Measurements from ENCODE around the gene DNAJB13.
A peak's percentile ranks its signal among the peaks of the same experiment; 100 is the strongest.

Gene DNAJB13

GRCh38 chr11:73949246-73949645 lies 1.6 kb upstream of the DNAJB13 start:
- Histone ChIP-seq H3K79me2 (ENCODE audit: control insufficient read depth, insufficient read depth, low read length, poor library complexity) (no peaks in the 10 kb centered on the region), H3K18ac (ENCODE audit: low read length) (no peak overlapping the region), H2AFZ (ENCODE audit: insufficient read depth, low read length, poor library complexity) (no peak overlapping the region), H3K4ac (ENCODE audit: low read depth, low read length) (no peak overlapping the region), H3K4me3 (ENCODE audit: low read depth, low read length) (no peak overlapping the region), H4K8ac (ENCODE audit: low read depth, low read length) (no peak overlapping the region), H3K4me2 (ENCODE audit: low read length) (no peak overlapping the region), H3K23ac (ENCODE audit: low read length) (no peak overlapping the region), H3K27me3 (ENCODE audit: insufficient read depth, low read length) (no peaks in the 10 kb centered on the region), H3K4me1 (ENCODE audit: control insufficient read depth in 1 of 2, insufficient read depth in 2 of 2, low read length in 2 of 2) (no peaks in the 10 kb centered on the region), H2AK5ac (ENCODE audit: low read length) (no peak overlapping the region), H4K91ac (ENCODE audit: low read depth, low read length) (no peak overlapping the region), H3K36me3 (ENCODE audit: control insufficient read depth in 1 of 2, insufficient read depth in 2 of 2, low read length in 2 of 2) (peaks cover 3 to 8% of the 10 kb centered on the region in 2 experiments), H3K9me3 (ENCODE audit: insufficient read depth, low read depth, low read length) (peaks cover 8% of the 10 kb centered on the region), H3K79me1 (ENCODE audit: low read length) (no peaks in the 10 kb centered on the region), H4K12ac (ENCODE audit: low read depth, low read length) (no peak overlapping the region), H2BK5ac (ENCODE audit: low read depth, low read length, poor library complexity) (no peak overlapping the region), H2BK12ac (ENCODE audit: low read length) (no peak overlapping the region), H3K14ac (ENCODE audit: low read length) (no peak overlapping the region), H2BK120ac (ENCODE audit: insufficient read depth, low read length, poor library complexity) (no peak overlapping the region), H3K27ac (ENCODE audit: low read depth, low read length) (no peak overlapping the region), H3K9ac (ENCODE audit: low read length) (no peak overlapping the region)
- WGBS (ENCODE audit: extremely low coverage, insufficient coverage, insufficient read length): no CpG with 5 or more reads among the region's 4 CpGs
- DNase-seq: no peak

GRCh38 chr11:73949912-73950311 lies 914 bp upstream of the DNAJB13 start:
- no peaks in the 10 kb centered on the region for H3K27me3 ChIP-seq (ENCODE audit: insufficient read depth, low read length)
- no peaks in the 10 kb centered on the region for H3K79me2 ChIP-seq (ENCODE audit: control insufficient read depth, insufficient read depth, low read length, poor library complexity)
- no peak overlapping the region for H2AK5ac ChIP-seq (ENCODE audit: low read length)
- no peaks in the 10 kb centered on the region for H3K79me1 ChIP-seq (ENCODE audit: low read length)
- no peak overlapping the region for H4K12ac ChIP-seq (ENCODE audit: low read depth, low read length)
- H3K4ac ChIP-seq (ENCODE audit: low read depth, low read length): no peak overlapping the region
- H2BK5ac ChIP-seq (ENCODE audit: low read depth, low read length, poor library complexity): no peak overlapping the region
- peaks cover 3 to 8% of the 10 kb centered on the region in 2 experiments for H3K36me3 ChIP-seq (ENCODE audit: control insufficient read depth in 1 of 2, insufficient read depth in 2 of 2, low read length in 2 of 2)
- H3K4me2 ChIP-seq (ENCODE audit: low read length): no peak overlapping the region
- no peak overlapping the region for H3K18ac ChIP-seq (ENCODE audit: low read length)
- H3K23ac ChIP-seq (ENCODE audit: low read length): no peak overlapping the region
- no peaks in the 10 kb centered on the region for H3K4me1 ChIP-seq (ENCODE audit: control insufficient read depth in 1 of 2, insufficient read depth in 2 of 2, low read length in 2 of 2)
- peaks cover 7% of the 10 kb centered on the region for H3K9me3 ChIP-seq (ENCODE audit: insufficient read depth, low read depth, low read length)
- no peak for DNase-seq
- H3K27ac ChIP-seq (ENCODE audit: low read depth, low read length): no peak overlapping the region
- H2AFZ ChIP-seq (ENCODE audit: insufficient read depth, low read length, poor library complexity): no peak overlapping the region
- H3K4me3 ChIP-seq (ENCODE audit: low read depth, low read length): no peak overlapping the region
- no CpG with 5 or more reads among the region's 5 CpGs for WGBS (ENCODE audit: extremely low coverage, insufficient coverage, insufficient read length)
- H2BK120ac ChIP-seq (ENCODE audit: insufficient read depth, low read length, poor library complexity): no peak overlapping the region
- no peak overlapping the region for H3K9ac ChIP-seq (ENCODE audit: low read length)
- H4K8ac ChIP-seq (ENCODE audit: low read depth, low read length): no peak overlapping the region
- H4K91ac ChIP-seq (ENCODE audit: low read depth, low read length): no peak overlapping the region
- no peak overlapping the region for H2BK12ac ChIP-seq (ENCODE audit: low read length)
- H3K14ac ChIP-seq (ENCODE audit: low read length): no peak overlapping the region

DNA sequence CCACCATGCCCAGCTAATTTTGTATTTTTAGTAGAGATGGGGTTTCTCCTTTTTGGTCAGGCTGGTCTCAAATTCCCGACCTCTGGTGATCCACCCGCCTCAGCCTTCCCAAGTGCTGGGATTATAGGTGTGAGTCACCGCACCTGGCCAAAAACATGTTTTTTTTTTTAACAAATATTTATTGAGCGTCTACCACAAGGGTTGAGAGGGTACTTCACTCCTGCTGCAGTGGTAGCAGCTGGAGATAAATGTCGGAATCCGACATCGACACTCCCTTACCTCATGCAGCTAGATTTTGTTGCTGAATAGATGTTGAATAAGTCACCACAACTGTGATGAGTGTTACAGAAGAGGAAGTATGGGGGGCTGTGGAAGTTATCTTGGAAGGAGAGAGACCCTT lies 971 bp downstream of the DNAJB13 start:
- H3K18ac ChIP-seq (ENCODE audit: low read length): no peak overlapping the region
- no peaks in the 10 kb centered on the region for H3K27me3 ChIP-seq (ENCODE audit: insufficient read depth, low read length)
- H3K79me2 ChIP-seq (ENCODE audit: control insufficient read depth, insufficient read depth, low read length, poor library complexity): no peaks in the 10 kb centered on the region
- H3K4ac ChIP-seq (ENCODE audit: low read depth, low read length): no peak overlapping the region
- no peak overlapping the region for H2AK5ac ChIP-seq (ENCODE audit: low read length)
- H2BK12ac ChIP-seq (ENCODE audit: low read length): no peak overlapping the region
- H3K4me1 ChIP-seq (ENCODE audit: control insufficient read depth in 1 of 2, insufficient read depth in 2 of 2, low read length in 2 of 2): peaks cover 0 to 3% of the 10 kb centered on the region in 2 experiments
- DNase-seq: peak; percentile 15 to 60
- no peak overlapping the region for H4K91ac ChIP-seq (ENCODE audit: low read depth, low read length)
- H4K12ac ChIP-seq (ENCODE audit: low read depth, low read length): no peak overlapping the region
- H3K36me3 ChIP-seq (ENCODE audit: control insufficient read depth in 1 of 2, insufficient read depth in 2 of 2, low read length in 2 of 2): peaks cover 4 to 5% of the 10 kb centered on the region in 2 experiments
- no peak overlapping the region for H3K9ac ChIP-seq (ENCODE audit: low read length)
- H2BK120ac ChIP-seq (ENCODE audit: insufficient read depth, low read length, poor library complexity): no peak overlapping the region
- no peak overlapping the region for H2AFZ ChIP-seq (ENCODE audit: insufficient read depth, low read length, poor library complexity)
- no peaks in the 10 kb centered on the region for H3K79me1 ChIP-seq (ENCODE audit: low read length)
- no peak overlapping the region for H3K4me2 ChIP-seq (ENCODE audit: low read length)
- no peak overlapping the region for H3K14ac ChIP-seq (ENCODE audit: low read length)
- no peak overlapping the region for H3K23ac ChIP-seq (ENCODE audit: low read length)
- no peak overlapping the region for H4K8ac ChIP-seq (ENCODE audit: low read depth, low read length)
- peaks cover 4% of the 10 kb centered on the region for H3K9me3 ChIP-seq (ENCODE audit: insufficient read depth, low read depth, low read length)
- no peak overlapping the region for H3K27ac ChIP-seq (ENCODE audit: low read depth, low read length)
- no CpG with 5 or more reads among the region's 7 CpGs for WGBS (ENCODE audit: extremely low coverage, insufficient coverage, insufficient read length)
- H3K4me3 ChIP-seq (ENCODE audit: low read depth, low read length): no peak overlapping the region
- H2BK5ac ChIP-seq (ENCODE audit: low read depth, low read length, poor library complexity): no peak overlapping the region

GRCh38 chr11:73956876-73957653 lies 6.2 kb downstream of the DNAJB13 start:
- WGBS (ENCODE audit: extremely low coverage, insufficient coverage, insufficient read length): no CpG with 5 or more reads among the region's 29 CpGs
- H4K91ac ChIP-seq (ENCODE audit: low read depth, low read length): no peak overlapping the region
- no peak overlapping the region for H2AK5ac ChIP-seq (ENCODE audit: low read length)
- H2AFZ ChIP-seq (ENCODE audit: insufficient read depth, low read length, poor library complexity): no peak overlapping the region
- H4K8ac ChIP-seq (ENCODE audit: low read depth, low read length): no peak overlapping the region
- H3K36me3 ChIP-seq (ENCODE audit: control insufficient read depth in 1 of 2, insufficient read depth in 2 of 2, low read length in 2 of 2): peaks cover 2% of the 10 kb centered on the region in 2 experiments
- no peak overlapping the region for H3K9ac ChIP-seq (ENCODE audit: low read length)
- no peak overlapping the region for H3K4me3 ChIP-seq (ENCODE audit: low read depth, low read length)
- H3K4ac ChIP-seq (ENCODE audit: low read depth, low read length): no peak overlapping the region
- no peaks in the 10 kb centered on the region for H3K79me1 ChIP-seq (ENCODE audit: low read length)
- H3K27me3 ChIP-seq (ENCODE audit: insufficient read depth, low read length): no peaks in the 10 kb centered on the region
- no peak overlapping the region for H2BK12ac ChIP-seq (ENCODE audit: low read length)
- no peak overlapping the region for H3K14ac ChIP-seq (ENCODE audit: low read length)
- DNase-seq: no peak
- no peak overlapping the region for H3K18ac ChIP-seq (ENCODE audit: low read length)
- no peak overlapping the region for H3K23ac ChIP-seq (ENCODE audit: low read length)
- no peak overlapping the region for H3K4me2 ChIP-seq (ENCODE audit: low read length)
- peaks cover 0 to 3% of the 10 kb centered on the region in 2 experiments for H3K4me1 ChIP-seq (ENCODE audit: control insufficient read depth in 1 of 2, insufficient read depth in 2 of 2, low read length in 2 of 2)
- no peak overlapping the region for H3K27ac ChIP-seq (ENCODE audit: low read depth, low read length)
- no peaks in the 10 kb centered on the region for H3K79me2 ChIP-seq (ENCODE audit: control insufficient read depth, insufficient read depth, low read length, poor library complexity)
- no peak overlapping the region for H2BK120ac ChIP-seq (ENCODE audit: insufficient read depth, low read length, poor library complexity)
- H3K9me3 ChIP-seq (ENCODE audit: insufficient read depth, low read depth, low read length): no peaks in the 10 kb centered on the region
- H2BK5ac ChIP-seq (ENCODE audit: low read depth, low read length, poor library complexity): no peak overlapping the region
- no peak overlapping the region for H4K12ac ChIP-seq (ENCODE audit: low read depth, low read length)

Measured in trophoblast cell (in vitro differentiated cells and primary cell).